B cell (primary cell): ENCODE measurements around the gene PHLPP1. TPM values are rescaled to one million over a fixed set of nuclear protein-coding genes. Genes with fewer than 3 reads are reported as not detected.

Experiments
- ATAC-seq: fragments of 200-7000 bp; cut with Tn5 transposase; one replicate; pipeline ENCODE4 v1.10.0; 2021; ENCODE audit warnings: low read depth, mild to moderate bottlenecking, moderate number of reproducible peaks, moderate library complexity
- CTCF ChIA-PET: fragments of 350-600 bp; sonication (Branson Sonifier 250); formaldehyde crosslinking; loops from one replicate; lab custom pipeline; 2021; ENCODE audit warnings: antibody characterized with exemption, inconsistent platforms; lab: Charles Lee
- POLR2A ChIA-PET: fragments of 350-600 bp; sonication (Branson Sonifier 250); formaldehyde crosslinking; loops from one replicate; lab custom pipeline; 2021; ENCODE audit warnings: antibody characterized with exemption; lab: Charles Lee
- DNase-seq: peaks from one replicate; pipeline ENCODE4 v3.0.0; 2013
- H2AFZ ChIP-seq: 2 replicates; pipeline ENCODE4 v1.6.1; 2012; ENCODE audit warnings: mild to moderate bottlenecking, low read depth, low read length; ENCODE audit not compliant: insufficient read depth, poor library complexity, severe bottlenecking
- H3K27ac ChIP-seq, 2 donors: 1 replicate in 1 of 2; 2 replicates in 1 of 2; pipeline ENCODE4 v1.5.1; 2012 to 2013; ENCODE audit warnings: low read length in 2 of 2, mild to moderate bottlenecking in 2 of 2, moderate library complexity in 1 of 2
- H3K27me3 ChIP-seq, 4 experiments: fragments of 200-600 bp in 1 of 4; sonication (generic) in 1 of 4; replicated peaks in 1 of 4; 1 replicate in 2 of 4; 2 replicates in 2 of 4; pipeline versions ENCODE4 v1.6.1 to v1.7.0; 2013 to 2016; ENCODE audit warnings: low read length in 3 of 4, mild to moderate bottlenecking in 2 of 4, mixed read lengths in 1 of 4, moderate library complexity in 1 of 4; ENCODE audit not compliant: insufficient read depth in 4 of 4, control insufficient read depth in 3 of 4; ENCODE audit errors: control extremely low read depth in 1 of 4
- H3K36me3 ChIP-seq, 2 experiments: replicated peaks in 1 of 2; 1 replicate in 1 of 2; 2 replicates in 1 of 2; pipeline versions ENCODE4 v1.6.1 to v1.7.1; 2013; ENCODE audit warnings: low read length in 1 of 2; ENCODE audit not compliant: insufficient read depth in 2 of 2, control insufficient read depth in 1 of 2; ENCODE audit errors: control extremely low read depth in 1 of 2, extremely low read depth in 1 of 2
- H3K4me1 ChIP-seq, 2 donors: fragments of 200-600 bp in 1 of 2; sonication (generic) in 1 of 2; 1 replicate in 1 of 2; 2 replicates in 1 of 2; pipeline versions ENCODE4 v1.5.1 to v1.6.1; 2013 to 2017; ENCODE audit warnings: low read length in 2 of 2; ENCODE audit not compliant: control insufficient read depth in 2 of 2, insufficient read depth in 2 of 2
- H3K4me2 ChIP-seq: replicated peaks from 2 replicates; pipeline ENCODE3; 2012; ENCODE audit warnings: mild to moderate bottlenecking, low read depth, low read length; ENCODE audit not compliant: poor library complexity, severe bottlenecking
- H3K4me3 ChIP-seq, 5 experiments: fragments of 200-600 bp in 1 of 5; sonication (generic) in 1 of 5; 1 replicate in 3 of 5; 2 replicates in 2 of 5; pipeline versions ENCODE4 v1.5.1 to v1.7.0; 2011 to 2016; ENCODE audit warnings: low read length in 4 of 5, mild to moderate bottlenecking in 4 of 5, low read depth in 2 of 5, control low read depth in 1 of 5, moderate library complexity in 1 of 5; ENCODE audit not compliant: insufficient read depth in 1 of 5; ENCODE audit errors: control extremely low read depth in 1 of 5, extremely low read depth in 1 of 5
- H3K79me2 ChIP-seq: fragments of 200-600 bp; sonication (generic); one replicate; pipeline ENCODE4 v1.6.0; 2016; ENCODE audit warnings: low read length; ENCODE audit not compliant: control insufficient read depth, insufficient read depth
- H3K9ac ChIP-seq: fragments of 200-600 bp; sonication (generic); 2 replicates; pipeline ENCODE4 v1.6.1; 2017; ENCODE audit warnings: mild to moderate bottlenecking, low read length, moderate library complexity
- H3K9me3 ChIP-seq, 3 donors: one replicate each; pipeline versions ENCODE4 v1.6.1 to v1.7.1; 2013; ENCODE audit warnings: low read length in 2 of 3; ENCODE audit not compliant: control insufficient read depth in 2 of 3, insufficient read depth in 1 of 3; ENCODE audit errors: control extremely low read depth in 1 of 3
- H4K20me1 ChIP-seq: 2 replicates; pipeline ENCODE4 v1.6.0; 2012; ENCODE audit warnings: mild to moderate bottlenecking, low read length; ENCODE audit not compliant: insufficient read depth, control insufficient read depth, poor library complexity, severe bottlenecking
- H3K27ac Mint-ChIP-seq: one replicate; pipeline ENCODE4 v1.8.0; 2021; ENCODE audit warnings: mixed read lengths
- H3K27me3 Mint-ChIP-seq: one replicate; pipeline ENCODE4 v1.8.0; 2021; ENCODE audit warnings: mixed read lengths
- H3K4me1 Mint-ChIP-seq: one replicate; pipeline ENCODE4 v1.8.0; 2021; ENCODE audit warnings: mixed read lengths
- H3K4me3 Mint-ChIP-seq: one replicate; pipeline ENCODE4 v1.8.0; 2021; ENCODE audit warnings: mixed read lengths
- H3K9me3 Mint-ChIP-seq: one replicate; pipeline ENCODE4 v1.8.0; 2022; ENCODE audit warnings: mixed read lengths; ENCODE audit not compliant: insufficient read depth
- EZH2 ChIP-seq: IDR thresholded peaks from 2 replicates; pipeline ENCODE4 v1.6.1; 2012; ENCODE audit warnings: borderline replicate concordance, low read depth, mild to moderate bottlenecking, moderate library complexity, low read length; ENCODE audit not compliant: insufficient read depth, poor library complexity, severe bottlenecking
- WGBS: methylation state at CpG from one replicate; pipeline ENCODE4 v1.1.5; 2013; ENCODE audit warnings: missing lambda C conversion rate; ENCODE audit not compliant: insufficient coverage; 5-methylcytosine and 5-hydroxymethylcytosine counted together
- intact Hi-C: fragments of 100-400 bp; cut with micrococcal nuclease; formaldehyde crosslinking; loops from one replicate; pipeline ENCODE4 v1.10.0; 2022
- polyA plus RNA-seq: library from polyadenylated mRNA; depleted of rRNA; stranded (reverse); fragments of >200 nt; gene quantifications from 2 replicates; pipeline ENCODE4 v1.2.3, GENCODE V29; 2012
- total RNA-seq, 2 donors: library from RNA; stranded (reverse); fragments of 120-200 nt in 1 of 2; gene quantifications; 1 replicate in 1 of 2; 2 replicates in 1 of 2; pipeline versions ENCODE4 v1.2.3 to v1.2.4, GENCODE V29; 2013 to 2022
- TF ChIP-seq, protein P1 (sequence below): fragments of 200-600 bp; IDR thresholded peaks from one replicate; pipeline ENCODE4 v1.8.0; 2022; ENCODE audit warnings: antibody characterized with exemption, mild to moderate bottlenecking

PHLPP1 gene
- total and polyA plus RNA-seq, 2 donors (not counting 1 experiment from before 2014, with no cell fraction given) = 3.0 to 20.7 TPM

GRCh38 chr18:62959481-62959880 is 244.1 kb downstream of the PHLPP1 start:
- POLR2A ChIA-PET = no interaction called here
- intact Hi-C loops = no loop called here
- no peaks in the 10 kb centered on the region for H3K4me1 ChIP-seq

GRCh38 chr18:62963507-62963906 is 248.2 kb downstream of the PHLPP1 start:
- intact Hi-C loops = no loop called here
- ATAC-seq (no peak), DNase-seq (no peak)
- no peak overlapping the region for H3K4me3 ChIP-seq
- H3K9me3 ChIP-seq = no peaks in the 10 kb centered on the region
- no peaks in the 10 kb centered on the region for H3K79me2 ChIP-seq
- no peak overlapping the region for H3K4me2 ChIP-seq
- WGBS = no CpG with 5 or more reads among the region's 3 CpGs
- H3K27ac ChIP-seq = no peak overlapping the region
- POLR2A ChIA-PET = no interaction called here
- Mint-ChIP-seq H3K4me1 (no peaks in the 10 kb centered on the region), H3K27me3 (no peaks in the 10 kb centered on the region), H3K9me3 (no peaks in the 10 kb centered on the region), H3K4me3 (no peak overlapping the region), H3K27ac (no peak overlapping the region)
- no peaks in the 10 kb centered on the region for H4K20me1 ChIP-seq
- TF ChIP-seq EZH2 = no peak
- TF ChIP-seq, protein P1, sequence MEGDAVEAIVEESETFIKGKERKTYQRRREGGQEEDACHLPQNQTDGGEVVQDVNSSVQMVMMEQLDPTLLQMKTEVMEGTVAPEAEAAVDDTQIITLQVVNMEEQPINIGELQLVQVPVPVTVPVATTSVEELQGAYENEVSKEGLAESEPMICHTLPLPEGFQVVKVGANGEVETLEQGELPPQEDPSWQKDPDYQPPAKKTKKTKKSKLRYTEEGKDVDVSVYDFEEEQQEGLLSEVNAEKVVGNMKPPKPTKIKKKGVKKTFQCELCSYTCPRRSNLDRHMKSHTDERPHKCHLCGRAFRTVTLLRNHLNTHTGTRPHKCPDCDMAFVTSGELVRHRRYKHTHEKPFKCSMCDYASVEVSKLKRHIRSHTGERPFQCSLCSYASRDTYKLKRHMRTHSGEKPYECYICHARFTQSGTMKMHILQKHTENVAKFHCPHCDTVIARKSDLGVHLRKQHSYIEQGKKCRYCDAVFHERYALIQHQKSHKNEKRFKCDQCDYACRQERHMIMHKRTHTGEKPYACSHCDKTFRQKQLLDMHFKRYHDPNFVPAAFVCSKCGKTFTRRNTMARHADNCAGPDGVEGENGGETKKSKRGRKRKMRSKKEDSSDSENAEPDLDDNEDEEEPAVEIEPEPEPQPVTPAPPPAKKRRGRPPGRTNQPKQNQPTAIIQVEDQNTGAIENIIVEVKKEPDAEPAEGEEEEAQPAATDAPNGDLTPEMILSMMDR = no peak
- H3K9ac ChIP-seq = no peak overlapping the region
- no peak overlapping the region for H2AFZ ChIP-seq
- CTCF ChIA-PET = interaction anchor here (0.6 to 1.5 kb wide), 3 partner anchors 19 to 475 kb away, joined by 3 to 7 read pairs (median 5); no protein-coding TSS in a partner anchor
- no peaks in the 10 kb centered on the region for H3K4me1 ChIP-seq
- H3K27me3 ChIP-seq = no peaks in the 10 kb centered on the region
- peaks cover 2 to 6% of the 10 kb centered on the region in 2 experiments for H3K36me3 ChIP-seq

More at GRCh38 chr18:62959481-62959880, 244.1 kb downstream of the PHLPP1 start:
- Histone ChIP-seq H3K27me3 (no peaks in the 10 kb centered on the region), H3K4me2 (no peak overlapping the region), H3K4me3 (no peak overlapping the region), H3K27ac (no peak overlapping the region), H3K79me2 (no peaks in the 10 kb centered on the region), H2AFZ (no peak overlapping the region), H3K9ac (no peak overlapping the region), H4K20me1 (no peaks in the 10 kb centered on the region), H3K9me3 (no peaks in the 10 kb centered on the region), H3K36me3 (peaks cover 2 to 6% of the 10 kb centered on the region in 2 experiments)
- DNase-seq (no peak), ATAC-seq (no peak)
- TF ChIP-seq, protein P1 = no peak
- TF ChIP-seq EZH2 = no peak
- no peaks in the 10 kb centered on the region for H3K9me3 Mint-ChIP-seq
- CTCF ChIA-PET = interaction anchor here (2.0 kb wide), 1 partner anchor 373 kb away, joined by 10 read pairs; no protein-coding TSS in a partner anchor
- 100% methylated on average over 1 of the region's 3 CpGs for WGBS
- H3K4me3 Mint-ChIP-seq = no peak overlapping the region
- H3K27ac Mint-ChIP-seq = no peak overlapping the region
- H3K27me3 Mint-ChIP-seq = no peaks in the 10 kb centered on the region
- no peaks in the 10 kb centered on the region for H3K4me1 Mint-ChIP-seq
